ENCODE measurements around the gene TELO2.

Gene TELO2

DNA sequence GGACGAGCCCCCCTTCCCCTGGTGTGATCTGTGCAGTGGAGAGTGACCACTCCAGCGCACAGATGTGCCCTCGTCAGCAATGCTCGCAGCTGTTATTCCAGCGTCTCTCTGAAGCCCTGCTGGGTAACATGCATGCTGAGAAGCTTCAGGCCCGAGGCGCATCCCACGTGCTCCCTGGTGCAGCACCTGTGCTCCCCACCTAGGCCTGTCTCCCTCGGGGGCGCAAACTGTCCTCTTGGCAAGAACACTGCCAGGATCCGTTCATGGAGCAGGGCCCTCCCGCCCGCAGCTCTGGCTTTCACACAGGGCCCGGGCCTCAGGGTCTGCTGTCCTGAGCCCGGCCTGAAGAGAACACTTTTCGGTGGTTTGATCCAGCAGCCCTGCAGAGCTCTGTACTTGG is 53.3 kb downstream of the TELO2 start:
- no peaks in the 10 kb centered on the region for H3K36me3 ChIP-seq (ENCODE audit: control insufficient read depth, insufficient read depth, low read length)
- H3K4me3 ChIP-seq (ENCODE audit: insufficient read depth, low read depth, low read length), result no peak overlapping the region
- no peak overlapping the region for H3K27ac ChIP-seq (ENCODE audit: insufficient read depth, low read depth, low read length, poor library complexity, severe bottlenecking)
- H3K27me3 ChIP-seq (ENCODE audit: control insufficient read depth, insufficient read depth, low read length, poor library complexity, severe bottlenecking), result no peaks in the 10 kb centered on the region
- no peaks in the 10 kb centered on the region for H3K9me3 ChIP-seq (ENCODE audit: control insufficient read depth, low read length)
- 94 to 95% methylated on average over 16 of the region's 16 CpGs for WGBS, 2 experiments
- H3K4me1 ChIP-seq (ENCODE audit: control insufficient read depth, insufficient read depth, low read length), result no peaks in the 10 kb centered on the region

DNA sequence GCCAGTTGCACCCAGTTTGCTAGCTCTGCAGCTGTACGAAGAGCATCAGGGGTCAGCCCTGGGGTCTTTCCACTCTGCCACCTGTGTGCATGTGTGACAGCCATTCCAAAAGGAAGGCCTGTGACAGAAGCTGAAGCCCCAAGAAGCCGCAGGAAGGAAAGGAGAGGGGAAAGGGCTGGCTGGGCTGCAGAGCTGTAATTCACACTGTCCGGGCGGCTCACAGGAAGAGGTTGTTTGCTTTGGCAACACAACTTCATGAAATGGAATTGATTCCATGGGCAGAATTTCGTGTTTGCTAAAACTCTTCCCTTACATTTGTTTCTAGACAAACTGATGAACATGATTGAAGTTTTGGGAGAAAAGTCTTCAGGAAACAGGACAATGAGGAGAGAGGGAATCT is 55.1 kb downstream of the TELO2 start:
- H3K4me3 ChIP-seq (ENCODE audit: insufficient read depth, low read depth, low read length), result no peak overlapping the region
- WGBS, 2 experiments, result 96 to 97% methylated on average over 5 of the region's 5 CpGs
- H3K36me3 ChIP-seq (ENCODE audit: control insufficient read depth, insufficient read depth, low read length), result no peaks in the 10 kb centered on the region
- no peak overlapping the region for H3K27ac ChIP-seq (ENCODE audit: insufficient read depth, low read depth, low read length, poor library complexity, severe bottlenecking)
- no peaks in the 10 kb centered on the region for H3K4me1 ChIP-seq (ENCODE audit: control insufficient read depth, insufficient read depth, low read length)
- H3K9me3 ChIP-seq (ENCODE audit: control insufficient read depth, low read length), result no peaks in the 10 kb centered on the region
- no peaks in the 10 kb centered on the region for H3K27me3 ChIP-seq (ENCODE audit: control insufficient read depth, insufficient read depth, low read length, poor library complexity, severe bottlenecking)

DNA sequence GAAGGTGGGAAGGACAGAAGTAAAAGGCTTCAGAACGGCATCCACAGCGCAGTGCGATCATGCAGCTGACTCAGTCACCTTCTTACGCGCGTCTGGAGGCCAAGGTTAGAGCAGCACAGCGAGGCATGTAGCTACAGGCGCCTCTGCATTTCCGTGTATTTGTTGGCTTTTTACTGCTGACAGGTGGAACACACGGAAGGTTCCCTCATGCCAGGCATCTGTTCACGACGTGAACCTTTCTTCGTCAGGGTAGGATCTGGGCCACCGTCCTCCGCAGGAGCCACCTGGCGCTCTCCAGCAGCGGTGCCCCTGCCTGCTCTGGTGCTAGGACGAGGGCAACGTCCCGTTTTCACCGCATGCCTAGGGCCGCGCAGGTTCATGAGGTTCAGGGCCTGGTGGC is 55.6 kb downstream of the TELO2 start:
- Histone ChIP-seq H3K27me3 (ENCODE audit: control insufficient read depth, insufficient read depth, low read length, poor library complexity, severe bottlenecking) (no peaks in the 10 kb centered on the region), H3K27ac (ENCODE audit: insufficient read depth, low read depth, low read length, poor library complexity, severe bottlenecking) (no peak overlapping the region), H3K36me3 (ENCODE audit: control insufficient read depth, insufficient read depth, low read length) (no peaks in the 10 kb centered on the region), H3K4me1 (ENCODE audit: control insufficient read depth, insufficient read depth, low read length) (no peaks in the 10 kb centered on the region), H3K9me3 (ENCODE audit: control insufficient read depth, low read length) (no peaks in the 10 kb centered on the region), H3K4me3 (ENCODE audit: insufficient read depth, low read depth, low read length) (no peak overlapping the region)
- 94 to 95% methylated on average over 23 of the region's 23 CpGs for WGBS, 2 experiments

DNA sequence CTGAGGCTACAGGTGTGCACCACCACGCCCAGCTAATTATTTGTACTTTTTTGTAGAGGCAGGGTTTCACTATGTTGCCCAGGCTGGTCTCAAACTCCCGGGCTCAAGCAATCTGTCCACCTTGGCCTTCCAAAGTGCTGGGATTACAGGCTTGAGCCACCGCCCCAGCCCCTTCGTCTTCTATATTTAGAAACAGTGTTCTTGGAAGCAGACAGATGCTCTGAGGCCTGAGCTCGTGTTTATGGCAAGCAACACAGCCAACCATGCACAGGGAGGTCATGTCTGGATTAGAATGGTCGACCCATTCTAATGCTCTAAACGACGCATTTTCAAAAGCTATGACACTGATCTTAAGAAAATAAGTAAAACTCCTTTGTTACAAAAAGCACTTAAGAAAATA is 56.9 kb downstream of the TELO2 start:
- no peaks in the 10 kb centered on the region for H3K4me1 ChIP-seq (ENCODE audit: control insufficient read depth, insufficient read depth, low read length)
- H3K27ac ChIP-seq (ENCODE audit: insufficient read depth, low read depth, low read length, poor library complexity, severe bottlenecking), result no peak overlapping the region
- 95 to 96% methylated on average over 8 of the region's 8 CpGs for WGBS, 2 experiments
- no peaks in the 10 kb centered on the region for H3K27me3 ChIP-seq (ENCODE audit: control insufficient read depth, insufficient read depth, low read length, poor library complexity, severe bottlenecking)
- H3K4me3 ChIP-seq (ENCODE audit: insufficient read depth, low read depth, low read length), result no peak overlapping the region
- no peaks in the 10 kb centered on the region for H3K9me3 ChIP-seq (ENCODE audit: control insufficient read depth, low read length)
- H3K36me3 ChIP-seq (ENCODE audit: control insufficient read depth, insufficient read depth, low read length), result no peaks in the 10 kb centered on the region

DNA sequence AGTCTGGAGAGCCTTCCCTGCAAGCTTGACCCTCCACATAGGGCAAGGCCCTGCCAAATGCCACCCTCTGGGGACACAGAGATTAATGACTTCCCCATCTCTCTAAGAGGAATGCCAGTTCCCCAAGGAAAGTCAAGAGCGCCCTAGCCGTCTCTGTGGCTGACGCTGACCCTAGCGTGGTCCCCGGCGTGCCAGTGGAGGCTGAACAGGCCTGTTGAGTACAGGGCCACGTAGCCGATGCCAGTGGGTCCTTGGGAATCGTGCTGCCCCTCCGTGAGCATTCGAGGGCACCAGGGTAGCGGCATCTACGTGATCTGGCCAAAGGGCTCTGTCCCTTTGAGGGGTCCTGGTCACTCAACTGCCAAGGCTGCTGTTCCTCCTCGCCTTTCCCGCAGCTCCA is 57.5 kb downstream of the TELO2 start:
- H3K9me3 ChIP-seq (ENCODE audit: control insufficient read depth, low read length), result no peaks in the 10 kb centered on the region
- no peak overlapping the region for H3K4me3 ChIP-seq (ENCODE audit: insufficient read depth, low read depth, low read length)
- no peaks in the 10 kb centered on the region for H3K27me3 ChIP-seq (ENCODE audit: control insufficient read depth, insufficient read depth, low read length, poor library complexity, severe bottlenecking)
- 96% methylated on average over 15 of the region's 15 CpGs for WGBS, 2 experiments
- H3K36me3 ChIP-seq (ENCODE audit: control insufficient read depth, insufficient read depth, low read length), result no peaks in the 10 kb centered on the region
- H3K27ac ChIP-seq (ENCODE audit: insufficient read depth, low read depth, low read length, poor library complexity, severe bottlenecking), result no peak overlapping the region
- H3K4me1 ChIP-seq (ENCODE audit: control insufficient read depth, insufficient read depth, low read length), result no peaks in the 10 kb centered on the region

DNA sequence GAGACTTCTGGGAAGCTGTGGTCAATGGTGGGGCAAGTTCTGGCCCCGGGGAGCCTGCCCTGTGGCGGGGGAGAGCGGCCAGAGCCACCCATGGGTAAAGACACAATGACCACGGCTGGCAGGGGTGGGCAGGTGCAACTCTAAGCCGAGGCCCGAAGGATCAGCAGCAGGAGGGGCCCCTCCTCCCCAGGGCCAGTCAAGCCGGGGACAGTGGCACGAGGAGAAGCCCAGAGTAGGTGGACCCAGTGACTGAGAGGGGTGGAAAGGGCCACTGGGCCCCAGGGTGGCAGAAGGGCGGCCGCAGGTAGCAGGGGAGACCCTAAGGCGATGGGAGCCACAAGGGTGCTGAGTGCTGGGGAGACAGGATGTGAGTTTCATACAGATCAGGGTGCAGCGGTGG is 58.0 kb downstream of the TELO2 start:
- no peaks in the 10 kb centered on the region for H3K4me1 ChIP-seq (ENCODE audit: control insufficient read depth, insufficient read depth, low read length)
- WGBS, 2 experiments, result 94 to 95% methylated on average over 12 of the region's 12 CpGs
- no peak overlapping the region for H3K27ac ChIP-seq (ENCODE audit: insufficient read depth, low read depth, low read length, poor library complexity, severe bottlenecking)
- H3K27me3 ChIP-seq (ENCODE audit: control insufficient read depth, insufficient read depth, low read length, poor library complexity, severe bottlenecking), result no peaks in the 10 kb centered on the region
- no peaks in the 10 kb centered on the region for H3K36me3 ChIP-seq (ENCODE audit: control insufficient read depth, insufficient read depth, low read length)
- no peaks in the 10 kb centered on the region for H3K9me3 ChIP-seq (ENCODE audit: control insufficient read depth, low read length)
- H3K4me3 ChIP-seq (ENCODE audit: insufficient read depth, low read depth, low read length), result no peak overlapping the region

DNA sequence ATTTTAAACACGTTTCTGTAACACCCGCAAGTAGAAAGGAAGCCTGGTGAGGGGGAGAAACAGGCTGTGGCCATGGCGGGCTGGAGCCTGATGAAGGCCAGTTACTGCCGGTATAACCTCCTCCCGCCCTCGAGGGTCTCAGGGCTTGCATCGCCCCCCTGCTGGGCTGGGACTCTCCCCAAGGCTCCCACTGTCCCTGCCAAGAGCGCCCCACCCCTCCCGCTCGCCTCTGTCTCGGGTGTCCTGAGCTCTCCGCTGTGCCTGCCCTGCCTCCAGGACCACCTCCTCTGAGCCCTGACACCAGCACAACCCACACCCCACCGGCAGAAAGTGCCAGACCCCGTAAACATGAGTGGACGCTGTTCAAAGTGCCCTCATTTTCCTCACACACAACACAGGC is 59.0 kb downstream of the TELO2 start:
- no peaks in the 10 kb centered on the region for H3K9me3 ChIP-seq (ENCODE audit: control insufficient read depth, low read length)
- H3K4me3 ChIP-seq (ENCODE audit: insufficient read depth, low read depth, low read length), result no peak overlapping the region
- no peaks in the 10 kb centered on the region for H3K36me3 ChIP-seq (ENCODE audit: control insufficient read depth, insufficient read depth, low read length)
- H3K27ac ChIP-seq (ENCODE audit: insufficient read depth, low read depth, low read length, poor library complexity, severe bottlenecking), result no peak overlapping the region
- no peaks in the 10 kb centered on the region for H3K4me1 ChIP-seq (ENCODE audit: control insufficient read depth, insufficient read depth, low read length)
- no peaks in the 10 kb centered on the region for H3K27me3 ChIP-seq (ENCODE audit: control insufficient read depth, insufficient read depth, low read length, poor library complexity, severe bottlenecking)
- 93 to 94% methylated on average over 15 of the region's 15 CpGs for WGBS, 2 experiments

DNA sequence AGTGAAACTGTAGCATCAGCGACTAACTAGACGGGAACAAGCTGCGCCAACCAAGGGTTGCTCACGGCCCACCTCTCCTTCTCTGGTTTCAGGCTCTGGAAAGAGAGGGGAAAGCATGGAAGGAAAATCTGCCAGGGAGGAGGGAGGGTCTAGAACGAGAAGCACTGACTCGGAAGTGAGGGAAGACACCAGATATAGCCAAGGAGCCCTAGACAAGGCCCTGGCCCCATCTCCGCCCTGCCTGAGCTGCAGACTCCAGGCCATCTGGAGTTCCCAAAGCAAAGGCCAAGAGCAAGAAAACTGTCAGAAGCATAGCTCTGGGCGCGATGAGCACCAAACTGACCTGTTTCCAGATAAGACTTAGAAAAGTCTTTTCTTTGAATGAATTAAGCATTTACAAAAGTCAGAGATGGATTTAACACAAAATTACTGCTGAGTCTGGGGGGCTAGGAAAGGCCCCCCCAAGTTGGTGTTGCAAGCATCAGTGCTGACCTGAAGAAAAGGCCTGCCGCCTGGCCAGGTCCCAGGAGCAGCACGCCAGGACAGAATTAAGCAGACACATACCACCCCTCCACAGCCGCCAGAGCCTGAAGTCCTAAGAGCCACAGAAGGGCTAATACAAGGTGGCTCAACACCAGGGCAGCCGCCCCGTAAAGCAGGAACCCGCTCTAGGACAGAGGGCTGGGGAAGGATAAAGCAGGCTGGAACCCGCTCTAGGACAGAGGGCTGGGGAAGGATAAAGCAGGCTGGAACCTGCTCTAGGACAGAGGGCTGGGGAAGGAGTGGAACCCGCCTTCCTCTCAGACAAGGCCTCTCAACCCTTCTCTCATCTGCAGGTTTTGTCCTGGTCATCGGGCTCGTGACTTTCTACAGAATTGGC is 61.0 kb downstream of the TELO2 start:
- no peak overlapping the region for H3K27ac ChIP-seq (ENCODE audit: insufficient read depth, low read depth, low read length, poor library complexity, severe bottlenecking)
- no peaks in the 10 kb centered on the region for H3K9me3 ChIP-seq (ENCODE audit: control insufficient read depth, low read length)
- H3K4me3 ChIP-seq (ENCODE audit: insufficient read depth, low read depth, low read length), result no peak overlapping the region
- H3K27me3 ChIP-seq (ENCODE audit: control insufficient read depth, insufficient read depth, low read length, poor library complexity, severe bottlenecking), result no peaks in the 10 kb centered on the region
- H3K36me3 ChIP-seq (ENCODE audit: control insufficient read depth, insufficient read depth, low read length), result no peaks in the 10 kb centered on the region
- no peaks in the 10 kb centered on the region for H3K4me1 ChIP-seq (ENCODE audit: control insufficient read depth, insufficient read depth, low read length)
- 95 to 96% methylated on average over 19 of the region's 19 CpGs for WGBS, 2 experiments

DNA sequence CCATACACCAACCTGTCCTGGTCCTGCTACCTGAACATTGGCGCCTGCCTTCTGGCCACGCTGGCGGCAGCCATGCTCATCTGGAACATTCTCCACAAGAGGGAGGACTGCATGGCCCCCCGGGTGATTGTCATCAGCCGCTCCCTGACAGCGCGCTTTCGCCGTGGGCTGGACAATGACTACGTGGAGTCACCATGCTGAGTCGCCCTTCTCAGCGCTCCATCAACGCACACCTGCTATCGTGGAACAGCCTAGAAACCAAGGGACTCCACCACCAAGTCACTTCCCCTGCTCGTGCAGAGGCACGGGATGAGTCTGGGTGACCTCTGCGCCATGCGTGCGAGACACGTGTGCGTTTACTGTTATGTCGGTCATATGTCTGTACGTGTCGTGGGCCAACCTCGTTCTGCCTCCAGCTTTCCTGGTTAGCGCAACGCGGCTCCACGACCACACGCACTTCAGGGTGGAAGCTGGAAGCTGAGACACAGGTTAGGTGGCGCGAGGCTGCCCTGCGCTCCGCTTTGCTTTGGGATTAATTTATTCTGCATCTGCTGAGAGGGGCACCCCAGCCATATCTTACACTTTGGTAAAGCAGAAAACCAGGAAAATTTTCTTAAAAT is 61.8 kb downstream of the TELO2 start:
- H3K4me3 ChIP-seq (ENCODE audit: insufficient read depth, low read depth, low read length), result no peak overlapping the region
- H3K36me3 ChIP-seq (ENCODE audit: control insufficient read depth, insufficient read depth, low read length), result no peaks in the 10 kb centered on the region
- H3K27me3 ChIP-seq (ENCODE audit: control insufficient read depth, insufficient read depth, low read length, poor library complexity, severe bottlenecking), result no peaks in the 10 kb centered on the region
- no peak overlapping the region for H3K27ac ChIP-seq (ENCODE audit: insufficient read depth, low read depth, low read length, poor library complexity, severe bottlenecking)
- no peaks in the 10 kb centered on the region for H3K4me1 ChIP-seq (ENCODE audit: control insufficient read depth, insufficient read depth, low read length)
- H3K9me3 ChIP-seq (ENCODE audit: control insufficient read depth, low read length), result no peaks in the 10 kb centered on the region
- 95 to 98% methylated on average over 34 of the region's 34 CpGs for WGBS, 2 experiments

DNA sequence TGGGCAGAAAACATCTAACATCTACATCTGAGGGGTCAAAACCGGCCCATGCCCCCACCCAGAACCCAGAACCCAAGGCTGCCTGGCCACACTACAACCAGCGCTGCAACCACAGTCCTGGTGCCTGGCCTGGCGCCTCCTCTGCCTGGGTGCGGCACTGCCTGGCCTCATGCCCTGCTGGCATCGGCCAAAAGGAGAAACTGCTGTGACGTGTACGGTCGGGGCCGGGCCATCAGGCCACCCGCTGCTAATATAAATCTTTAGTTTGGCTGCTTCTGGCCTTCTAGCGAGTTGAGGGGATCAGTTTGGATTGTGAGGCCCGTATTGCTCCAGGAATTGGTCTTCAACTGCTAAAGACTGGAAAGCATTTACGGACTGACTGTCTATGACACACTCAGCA is 63.1 kb downstream of the TELO2 start:
- Histone ChIP-seq H3K27ac (ENCODE audit: insufficient read depth, low read depth, low read length, poor library complexity, severe bottlenecking) (no peak overlapping the region), H3K9me3 (ENCODE audit: control insufficient read depth, low read length) (no peaks in the 10 kb centered on the region), H3K4me3 (ENCODE audit: insufficient read depth, low read depth, low read length) (no peak overlapping the region), H3K27me3 (ENCODE audit: control insufficient read depth, insufficient read depth, low read length, poor library complexity, severe bottlenecking) (no peaks in the 10 kb centered on the region), H3K36me3 (ENCODE audit: control insufficient read depth, insufficient read depth, low read length) (peaks cover 12% of the 10 kb centered on the region), H3K4me1 (ENCODE audit: control insufficient read depth, insufficient read depth, low read length) (no peaks in the 10 kb centered on the region)
- WGBS, 2 experiments, result 96 to 97% methylated on average over 13 of the region's 13 CpGs
